ENCODE measurements around the gene GABBR2.

GABBR2 gene

DNA sequence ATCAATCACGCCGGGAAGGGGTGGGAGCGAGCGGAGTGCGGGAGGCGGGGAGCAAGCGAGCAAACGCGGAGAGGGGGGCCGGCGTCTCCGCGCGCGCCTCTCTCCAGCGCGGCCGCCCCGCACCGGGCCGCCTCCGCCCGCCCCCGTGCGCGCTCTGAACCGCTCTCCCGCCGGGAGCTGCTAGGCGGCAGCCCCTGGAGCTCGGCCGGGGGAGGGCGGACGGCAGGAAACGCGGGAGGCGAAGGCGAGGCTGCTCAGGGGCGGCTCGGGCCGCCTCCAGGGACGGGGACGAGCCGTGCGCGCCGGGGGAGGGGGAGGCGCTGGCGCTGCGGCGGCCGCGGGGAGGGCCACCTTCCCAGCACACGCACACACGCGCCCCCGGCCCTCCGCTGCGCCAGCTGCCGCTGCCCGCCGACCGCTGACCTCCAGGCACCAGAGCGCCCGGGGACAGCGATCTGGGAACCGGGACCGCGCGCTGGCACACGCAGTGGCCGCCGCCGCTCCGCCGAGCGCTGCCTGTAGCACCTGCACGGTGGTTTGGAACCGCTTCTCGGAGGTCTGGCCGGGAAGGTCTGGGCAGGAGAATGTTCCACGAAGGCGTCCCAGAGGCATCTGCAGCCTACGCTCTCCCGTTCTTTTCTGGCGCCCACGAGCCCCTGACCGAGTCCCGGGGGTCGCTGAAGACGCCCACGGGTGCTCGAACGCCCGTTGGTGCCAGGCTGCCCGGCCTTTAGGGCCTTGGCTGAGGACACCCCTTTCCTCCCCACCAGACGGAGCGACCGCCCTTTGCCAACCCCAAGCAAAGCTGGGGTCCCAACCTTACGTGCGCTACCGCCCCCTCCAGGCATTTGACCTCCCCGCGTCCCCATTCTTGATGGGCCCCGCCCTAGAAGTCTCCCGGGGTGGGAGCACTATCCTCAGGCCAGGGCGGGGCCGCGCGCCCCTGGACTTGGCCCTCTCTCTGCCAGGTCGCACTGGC is at the start of gene GABBR2:
TSS of gene GABBR2 (minus strand) at position 3 of the 979 bp plus-strand sequence. CDS start 198 bp downstream, outside the sequence.
- DNase-seq (ENCODE audit: low read depth) = no peak

DNA sequence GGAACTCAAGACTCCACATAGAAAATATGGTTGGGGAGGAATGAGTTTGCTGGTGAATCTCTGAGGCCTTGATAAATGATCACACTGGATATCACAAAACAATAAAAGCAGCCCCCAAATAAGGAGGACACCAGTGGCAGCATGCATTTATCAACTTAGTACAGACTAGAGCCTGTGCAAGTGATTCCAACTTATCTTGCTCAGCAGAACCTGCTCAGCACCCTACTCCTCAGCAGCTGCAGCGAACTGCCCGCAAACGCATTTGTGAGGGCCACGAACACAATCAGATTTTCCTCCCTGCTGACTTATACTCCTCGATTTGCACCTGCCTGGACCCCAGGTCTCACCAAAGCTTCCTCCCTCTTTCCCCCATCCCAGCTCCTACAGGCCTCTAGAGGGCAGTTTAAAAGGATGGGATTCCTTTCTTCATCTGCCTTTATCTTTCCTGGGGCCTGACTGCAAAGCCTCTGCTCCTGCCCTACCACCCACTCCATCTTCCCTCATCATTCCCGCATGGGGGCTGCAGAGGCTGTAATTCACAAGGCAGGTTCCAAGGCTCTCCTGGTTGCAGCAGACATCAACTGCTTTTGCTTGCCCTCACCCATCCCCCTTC is 46.4 kb upstream of the GABBR2 start:
- no peak for DNase-seq (ENCODE audit: low read depth)

DNA sequence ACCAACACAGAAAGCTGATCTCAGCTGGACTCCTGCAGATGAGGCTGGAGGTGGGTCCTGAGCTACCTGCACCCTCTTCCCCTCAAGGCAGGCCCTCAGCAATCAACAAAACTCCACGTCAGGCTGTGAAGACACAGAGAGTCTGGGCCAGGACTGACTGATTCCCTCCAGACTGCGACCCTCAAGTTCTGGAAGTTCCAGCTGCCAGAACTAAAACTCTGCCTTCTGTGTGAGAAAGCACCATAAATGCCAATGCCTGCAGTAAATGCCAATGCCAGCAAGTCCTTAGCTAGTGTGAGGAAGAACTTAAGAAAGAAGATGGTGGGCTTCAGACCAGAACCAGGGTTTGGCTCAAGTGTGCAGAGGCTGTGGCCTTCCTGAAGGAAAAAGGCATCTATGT is 42.5 kb upstream of the GABBR2 start:
- DNase-seq (ENCODE audit: low read depth) = no peak

DNA sequence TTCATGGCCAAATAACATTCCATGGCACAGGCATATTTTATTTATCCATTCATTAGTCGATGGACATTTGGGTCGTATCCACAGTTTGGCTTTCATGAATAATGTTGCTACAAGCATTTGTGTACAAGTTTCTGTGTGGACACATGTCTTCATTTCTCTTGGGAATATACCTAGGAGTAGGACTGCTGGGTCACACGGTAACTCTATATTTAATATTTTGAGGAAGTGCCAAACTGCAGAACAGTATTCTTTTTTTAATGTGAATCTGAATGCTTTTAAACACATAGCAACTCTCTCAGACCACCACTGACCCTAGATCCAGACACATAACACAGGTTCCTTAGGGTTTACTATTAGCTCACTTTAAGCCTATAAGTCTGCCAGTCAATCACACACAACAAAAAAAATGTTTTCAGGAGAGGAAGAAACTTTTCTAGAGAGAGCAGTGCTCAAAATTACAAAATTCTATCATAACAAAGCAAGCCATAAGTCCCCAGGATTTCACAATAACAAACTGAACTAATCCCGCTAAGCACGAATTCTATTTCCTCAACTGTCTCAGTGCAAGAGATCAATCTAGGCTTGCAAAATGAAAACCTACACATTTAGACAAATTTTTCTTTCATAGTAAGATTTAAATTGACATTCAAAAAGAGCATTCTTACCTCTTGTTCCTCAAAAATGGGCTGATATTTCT is 41.8 kb upstream of the GABBR2 start:
- no peak for DNase-seq (ENCODE audit: low read depth)

DNA sequence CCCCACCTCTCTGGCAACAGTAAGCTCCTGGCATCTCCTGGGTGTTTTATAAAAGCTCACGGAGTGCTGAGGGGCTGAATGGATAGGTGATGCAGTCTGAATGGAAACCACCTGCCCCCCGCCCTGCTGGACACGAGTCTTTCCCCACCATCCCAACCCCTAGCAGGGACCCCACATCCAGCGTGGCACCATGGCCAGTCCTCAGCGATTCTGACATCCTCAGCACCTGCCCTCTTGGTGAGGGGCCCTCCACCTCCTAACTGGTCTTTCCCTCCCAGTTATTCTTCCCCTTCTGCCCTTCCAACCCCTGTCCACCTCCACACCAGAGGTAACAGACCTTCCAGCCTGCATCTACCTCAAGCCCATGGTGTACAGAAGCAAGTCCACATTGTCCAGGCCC is 38.7 kb upstream of the GABBR2 start:
- no peak for DNase-seq (ENCODE audit: low read depth)

DNA sequence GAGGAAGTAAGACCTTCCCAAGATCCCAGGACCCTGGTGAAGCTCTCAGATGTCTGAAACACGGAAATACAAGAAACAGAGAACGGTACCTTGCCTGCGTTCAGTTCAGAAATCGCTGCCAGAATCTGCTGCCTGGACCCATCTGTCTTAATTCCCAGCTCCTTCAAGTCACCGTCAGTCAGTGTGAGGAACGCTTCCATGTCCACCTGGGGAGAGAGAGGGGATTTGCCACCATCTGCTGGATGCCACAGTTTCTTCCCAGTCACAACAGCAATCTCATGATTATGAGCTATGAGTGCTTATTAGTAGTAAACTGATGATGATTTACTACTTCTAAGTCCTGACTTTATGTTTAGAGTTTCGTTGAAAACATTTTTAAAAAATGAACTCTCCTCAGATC is 36.7 kb upstream of the GABBR2 start:
- DNase-seq (ENCODE audit: low read depth) = no peak

DNA sequence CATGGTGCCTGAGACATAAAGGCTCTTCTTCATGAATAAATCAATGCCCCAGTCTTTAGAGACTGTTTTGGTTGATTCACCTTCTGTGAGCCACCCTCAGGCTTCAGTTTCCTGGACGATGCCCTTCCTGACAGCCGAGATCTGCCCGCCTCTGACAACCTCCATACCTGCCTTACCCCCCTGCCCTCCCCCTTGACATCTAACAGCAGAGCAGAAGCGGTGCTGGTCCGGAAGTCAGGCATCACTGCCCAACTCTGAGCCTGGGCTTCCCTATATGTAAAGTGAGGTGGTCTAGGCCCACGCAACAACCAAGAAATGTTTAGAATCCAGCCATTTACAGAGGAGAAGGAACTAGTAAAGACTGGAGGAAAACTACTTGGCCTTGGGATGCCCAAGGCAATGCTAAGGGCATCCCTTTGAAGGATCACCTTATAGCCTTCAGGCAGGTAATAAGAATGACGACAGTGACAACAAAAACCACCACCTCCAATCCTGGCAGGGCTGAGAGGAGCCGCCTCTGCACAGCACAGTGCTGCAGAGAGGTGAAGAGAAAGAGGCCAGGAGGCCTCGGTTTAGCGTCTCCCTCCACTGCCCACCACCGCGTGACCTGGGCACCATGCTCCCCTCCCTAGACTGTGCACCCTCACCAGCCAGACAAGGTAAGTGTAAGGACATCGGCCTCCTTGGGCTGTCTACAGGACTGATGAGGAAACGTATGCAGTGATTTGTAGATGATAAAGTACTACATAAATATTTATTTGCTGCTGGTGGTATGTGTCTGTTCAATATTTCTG is 35.3 kb upstream of the GABBR2 start:
- DNase-seq (ENCODE audit: low read depth) = no peak

DNA sequence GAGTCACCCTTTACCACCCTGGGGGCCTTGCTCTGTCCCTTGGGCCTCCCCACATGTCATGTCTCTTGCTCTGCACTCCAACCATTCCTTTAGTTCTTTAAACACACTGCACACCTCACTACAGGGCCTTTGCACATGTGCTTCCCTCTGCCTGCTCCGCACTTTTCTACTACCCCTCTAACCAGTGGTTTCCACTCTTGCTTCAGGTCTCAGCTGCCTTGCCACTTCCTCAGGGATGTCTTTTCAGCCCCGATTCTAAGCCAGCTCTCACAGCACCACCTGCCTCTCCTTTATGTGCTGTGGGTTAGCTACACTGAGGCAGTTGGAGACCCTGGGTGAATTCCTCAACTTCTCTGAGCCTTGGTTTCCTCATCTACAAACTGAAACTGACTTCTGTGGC is 34.6 kb upstream of the GABBR2 start:
- DNase-seq (ENCODE audit: low read depth) = no peak

DNA sequence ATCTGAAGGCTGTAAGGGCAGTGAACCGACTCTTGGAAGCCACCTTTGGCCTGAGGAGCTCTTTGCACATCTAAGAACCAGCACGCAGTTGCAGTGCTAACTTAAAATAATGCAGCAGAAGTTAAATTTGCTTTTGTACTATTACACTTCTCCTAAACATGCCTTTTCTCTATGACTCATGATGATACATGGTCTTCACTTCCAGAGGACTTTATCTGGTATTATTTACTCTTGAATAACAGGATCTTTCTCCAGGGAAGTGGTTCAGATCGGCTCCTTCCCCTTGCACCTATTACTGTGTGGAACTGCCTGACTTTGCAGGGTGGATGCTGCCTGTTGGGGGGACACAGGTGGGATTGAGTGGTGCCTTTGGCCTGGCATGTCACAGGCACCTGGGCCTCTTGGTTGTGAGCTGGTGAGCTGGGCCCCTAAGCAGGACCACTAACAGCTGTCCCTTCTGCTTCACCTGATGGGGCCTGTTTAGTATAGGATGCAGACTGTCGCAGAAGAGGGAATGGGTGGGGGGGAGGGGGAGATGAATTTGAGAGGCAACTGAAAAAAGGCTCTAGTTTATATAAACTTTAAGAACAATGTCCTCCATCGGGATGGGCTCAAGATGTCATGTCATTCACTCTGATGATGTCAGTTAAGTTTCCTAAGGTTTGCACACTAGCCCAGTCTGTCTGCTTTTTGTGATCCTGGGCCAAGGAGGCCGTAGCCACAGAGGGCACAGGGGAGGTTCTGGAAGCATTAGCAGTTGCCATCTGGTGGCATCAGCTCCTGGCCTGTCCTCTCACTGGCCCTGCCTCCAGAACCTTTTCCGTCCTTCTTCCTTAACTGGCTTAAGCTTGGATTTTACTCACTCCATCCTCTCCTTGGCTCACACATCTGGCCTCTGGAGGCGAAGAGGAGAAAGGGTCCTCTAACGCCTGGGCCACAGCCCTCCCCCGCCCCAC is 33.9 kb upstream of the GABBR2 start:
- no peak for DNase-seq (ENCODE audit: low read depth)

DNA sequence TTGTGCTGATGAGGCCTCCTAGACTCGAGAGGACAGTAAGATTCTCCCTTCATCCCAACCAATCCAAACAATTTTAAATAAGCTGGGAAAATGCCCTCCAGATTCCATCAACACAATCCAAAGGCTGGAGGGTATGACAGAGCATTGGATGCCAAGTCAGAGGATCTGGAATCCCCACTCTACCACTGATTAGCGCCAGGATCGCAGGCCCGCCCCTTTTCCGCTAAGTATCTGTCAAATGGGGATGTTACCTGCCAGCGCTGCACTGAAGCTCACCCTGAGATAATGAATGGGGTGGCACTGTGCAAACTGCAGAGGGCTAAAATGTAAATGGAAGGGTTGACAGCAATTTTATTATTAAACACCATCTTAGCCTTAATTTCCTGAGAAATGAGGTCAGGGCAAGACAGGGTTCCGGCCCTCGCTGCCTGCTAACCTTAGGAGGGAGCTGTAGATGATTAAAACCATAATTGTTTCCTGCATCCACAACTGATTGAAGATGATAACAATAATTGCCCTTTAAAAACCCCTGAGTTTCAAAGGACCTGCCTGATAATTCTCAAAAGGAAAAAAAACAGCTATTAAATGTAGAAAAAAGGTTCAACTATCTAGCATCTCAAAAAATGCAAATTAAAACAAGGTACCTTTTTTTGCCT is 31.6 kb upstream of the GABBR2 start:
- no peak for DNase-seq (ENCODE audit: low read depth)

DNA sequence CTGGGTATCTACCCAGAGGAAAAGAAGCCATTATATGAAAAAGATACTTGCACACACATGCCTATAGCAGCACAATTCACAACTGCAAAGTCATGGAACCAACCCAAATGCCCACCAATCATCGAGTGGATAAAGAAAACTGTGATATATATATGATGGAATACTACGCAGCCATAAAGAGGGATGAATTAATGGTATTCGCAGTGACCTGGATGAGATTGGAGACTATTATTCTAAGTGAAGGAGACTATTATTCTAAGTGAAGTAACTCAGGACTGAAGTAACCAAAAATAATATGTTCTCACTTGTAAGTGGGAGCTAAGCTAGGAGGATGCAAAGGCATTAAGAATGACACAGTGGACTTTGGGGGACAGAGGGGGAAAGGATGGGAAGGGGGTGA is 30.0 kb upstream of the GABBR2 start:
- DNase-seq (ENCODE audit: low read depth) = no peak

DNA sequence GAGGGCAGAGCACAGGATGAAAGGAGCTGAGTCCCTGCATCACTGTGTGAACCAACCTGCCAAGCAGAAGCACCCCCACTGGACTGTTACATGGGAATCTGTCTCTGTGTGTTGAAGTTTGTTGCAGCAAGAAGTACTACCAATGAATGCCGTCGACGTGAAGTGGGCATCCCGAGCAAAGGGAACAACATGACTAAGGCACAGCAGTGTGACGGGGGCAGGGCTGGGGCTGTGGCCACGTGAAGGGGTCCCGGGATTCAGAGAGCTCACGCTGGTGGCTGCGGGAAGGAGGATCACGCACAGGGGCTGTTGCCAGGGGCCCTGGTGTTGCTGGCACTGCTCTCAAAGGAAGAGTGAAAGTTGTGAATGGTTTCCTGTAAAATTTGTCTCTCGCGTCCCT is 27.5 kb upstream of the GABBR2 start:
- DNase-seq (ENCODE audit: low read depth) = no peak

DNA sequence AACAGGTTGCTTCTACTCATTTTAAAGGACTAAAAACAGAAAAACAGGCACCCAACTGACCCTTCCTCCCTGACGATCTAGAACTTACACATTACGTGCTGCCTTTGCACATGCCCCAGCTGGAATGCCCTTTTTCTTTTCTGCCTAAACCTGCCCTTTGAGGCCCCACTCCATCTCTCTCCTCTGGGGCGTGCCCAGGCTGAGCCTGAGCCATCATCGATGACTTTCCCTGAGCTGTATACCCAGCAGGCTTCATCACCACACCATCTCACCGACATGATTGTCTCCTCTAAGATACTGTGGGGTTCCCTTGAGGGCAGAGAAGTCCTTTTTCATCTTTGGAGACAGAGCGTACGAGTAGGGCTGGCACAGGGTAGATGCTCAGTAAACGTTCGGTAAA is 24.1 kb upstream of the GABBR2 start:
- DNase-seq (ENCODE audit: low read depth) = no peak

DNA sequence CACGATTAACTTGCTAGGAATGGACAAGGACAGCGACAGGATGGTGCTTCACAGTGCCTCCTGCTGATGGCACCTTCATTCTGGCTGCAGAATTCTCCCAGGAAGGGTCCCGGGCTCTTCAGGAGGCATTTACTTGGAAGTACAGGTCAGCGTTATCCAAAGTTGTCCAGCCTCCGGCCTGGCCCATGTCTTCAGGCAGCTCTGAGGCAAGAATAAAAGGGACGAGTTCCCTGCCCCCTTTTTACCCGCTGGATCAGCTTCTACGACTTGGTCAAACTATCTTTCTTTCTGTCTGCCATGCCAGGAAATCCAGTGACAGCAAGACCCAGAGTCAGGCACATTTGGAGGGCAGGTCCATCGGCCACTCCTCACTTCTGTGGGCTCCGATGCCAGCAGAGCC is 23.4 kb upstream of the GABBR2 start:
- no peak for DNase-seq (ENCODE audit: low read depth)

DNA sequence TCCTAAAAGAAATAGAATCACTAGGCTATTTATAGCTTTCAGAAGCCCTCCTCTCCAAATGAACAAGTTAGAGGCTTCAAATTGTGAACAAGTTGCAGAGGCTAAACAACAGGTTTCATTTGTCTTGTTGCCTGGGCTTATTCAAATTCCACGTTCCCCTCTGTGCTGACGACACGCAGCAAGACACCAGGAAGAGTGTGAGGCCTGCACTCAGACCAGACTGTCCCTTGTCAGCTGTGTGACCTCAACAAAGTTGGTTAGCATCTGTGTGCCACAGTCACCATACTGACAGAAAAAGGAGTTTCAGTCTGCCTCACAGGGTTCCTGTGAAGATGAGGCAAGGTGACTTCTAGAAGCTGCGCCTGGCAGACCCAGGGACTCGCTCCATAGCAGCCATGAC is 22.1 kb upstream of the GABBR2 start:
- DNase-seq (ENCODE audit: low read depth) = no peak

DNA sequence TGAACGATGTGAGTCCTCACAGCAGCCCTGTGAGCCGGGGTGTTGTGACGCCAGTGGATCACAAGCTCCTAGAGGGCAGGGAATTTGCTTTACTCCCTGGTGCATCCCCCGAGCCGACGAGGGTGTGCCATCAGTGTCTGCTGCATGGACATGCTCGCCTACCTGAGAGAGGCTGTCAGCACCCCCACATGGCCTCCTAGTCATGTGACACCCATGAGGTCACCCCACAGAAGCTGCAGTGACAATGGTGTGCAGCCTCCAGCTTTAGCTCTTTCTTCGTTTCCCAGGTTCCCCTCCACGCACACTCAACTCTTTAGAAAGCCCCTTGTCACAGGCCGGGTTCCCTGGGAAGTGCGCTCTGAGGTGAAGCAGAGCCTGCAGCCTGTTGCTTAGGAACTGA is 19.8 kb upstream of the GABBR2 start:
- no peak for DNase-seq (ENCODE audit: low read depth)

DNA sequence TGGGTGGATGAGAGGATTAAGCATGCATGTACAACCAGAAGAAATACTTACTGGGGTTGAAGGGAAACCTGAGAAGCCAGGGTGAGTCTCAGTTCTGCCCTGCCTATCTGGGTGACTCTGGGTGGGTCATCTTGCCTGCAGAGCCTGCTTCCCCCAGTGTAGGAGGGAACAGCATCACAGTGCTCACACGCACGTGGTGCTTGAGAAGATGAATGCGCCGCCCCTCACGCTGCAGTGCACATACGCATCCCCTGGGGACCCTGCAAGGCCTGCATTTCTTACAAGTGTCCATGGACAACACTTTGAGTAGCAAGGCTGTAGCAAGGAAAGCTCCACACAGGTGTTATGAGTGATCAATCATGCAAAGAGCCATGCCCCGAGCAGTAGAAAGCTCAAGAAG is 18.7 kb upstream of the GABBR2 start:
- no peak for DNase-seq (ENCODE audit: low read depth)

DNA sequence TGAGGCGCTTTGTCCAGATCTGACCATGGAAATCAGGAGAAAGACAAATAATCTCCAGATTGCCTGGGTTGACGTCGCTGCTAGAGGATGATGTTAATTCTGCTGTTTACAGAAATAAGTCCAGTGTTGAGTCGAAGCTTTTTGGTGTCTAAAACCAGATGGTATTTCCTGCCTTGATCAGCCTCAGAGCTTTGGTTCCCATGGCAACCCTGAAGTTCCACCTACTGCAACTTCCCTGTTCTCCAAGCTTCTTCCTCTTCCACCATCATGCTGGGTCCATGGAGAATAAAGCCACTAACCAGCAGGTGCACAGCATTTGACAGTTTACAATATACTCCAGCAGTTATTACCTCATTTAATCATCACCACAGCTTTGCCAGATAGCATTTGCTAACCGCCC is 18.0 kb upstream of the GABBR2 start:
- no peak for DNase-seq (ENCODE audit: low read depth)

DNA sequence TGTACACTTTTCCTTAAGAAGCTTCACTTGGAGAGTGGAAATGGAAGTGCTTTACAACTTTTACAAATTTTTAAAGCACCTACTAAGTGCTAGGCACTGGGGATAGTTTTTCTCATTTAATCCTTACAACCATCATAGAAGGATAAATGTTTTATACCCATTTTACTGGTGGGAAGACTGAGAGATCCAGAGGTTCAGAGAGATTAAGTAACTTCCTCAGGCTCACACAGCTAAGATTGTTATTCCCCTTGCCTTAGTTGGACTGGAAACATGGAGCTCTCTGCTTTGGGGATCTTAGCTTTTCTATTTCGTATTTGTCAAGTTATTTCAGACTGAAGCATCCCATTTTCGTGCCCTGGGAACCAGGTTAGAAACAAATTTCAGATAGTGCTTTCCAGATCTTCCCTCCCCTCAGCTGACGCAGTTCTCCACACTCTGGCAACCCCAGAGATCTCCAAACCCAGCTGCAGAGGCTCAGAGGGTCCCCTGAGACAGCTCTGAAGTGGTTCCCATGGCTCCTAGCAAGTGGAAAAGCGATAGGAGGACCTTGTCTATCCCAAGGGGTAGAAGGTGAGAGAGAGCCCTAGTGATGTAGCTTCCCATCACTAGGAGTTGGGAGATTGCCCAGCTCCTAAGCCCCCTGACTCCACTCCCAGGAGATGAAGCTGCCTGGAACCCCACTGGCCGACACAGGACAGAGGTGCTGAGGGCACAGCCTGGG is 16.2 kb upstream of the GABBR2 start:
- DNase-seq (ENCODE audit: low read depth) = no peak

DNA sequence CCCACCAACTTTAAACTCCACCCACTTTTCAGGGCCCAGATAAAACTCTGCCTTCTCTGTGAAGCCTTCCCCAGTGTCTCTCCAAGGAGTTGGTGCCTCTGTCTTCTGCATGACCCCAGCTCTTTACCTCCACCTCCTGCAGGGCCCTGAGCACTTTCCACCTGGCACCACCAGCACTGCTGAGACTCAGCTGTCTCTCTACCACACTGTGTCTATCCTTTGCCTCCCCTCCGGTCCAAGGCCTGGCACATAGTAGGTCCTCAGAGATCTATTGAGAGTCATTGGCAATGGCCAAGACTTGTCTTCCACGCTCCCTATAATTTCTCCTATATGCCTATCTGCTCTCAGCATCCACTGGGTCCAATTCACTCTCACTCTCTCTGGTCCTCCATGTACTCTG is 12.9 kb upstream of the GABBR2 start:
- DNase-seq (ENCODE audit: low read depth) = no peak

Data from activated T-cell treated with anti-CD3 and anti-CD28 coated beads for 1 hour (primary cell).